ENCODE results near the gene DCST2. TPM values are rescaled to one million over a fixed set of nuclear protein-coding genes. Genes with fewer than 3 reads are reported as not detected.

The DCST2 gene
- total RNA-seq, 2 experiments from 2014 or later = 0.46 to 0.67 TPM

DNA sequence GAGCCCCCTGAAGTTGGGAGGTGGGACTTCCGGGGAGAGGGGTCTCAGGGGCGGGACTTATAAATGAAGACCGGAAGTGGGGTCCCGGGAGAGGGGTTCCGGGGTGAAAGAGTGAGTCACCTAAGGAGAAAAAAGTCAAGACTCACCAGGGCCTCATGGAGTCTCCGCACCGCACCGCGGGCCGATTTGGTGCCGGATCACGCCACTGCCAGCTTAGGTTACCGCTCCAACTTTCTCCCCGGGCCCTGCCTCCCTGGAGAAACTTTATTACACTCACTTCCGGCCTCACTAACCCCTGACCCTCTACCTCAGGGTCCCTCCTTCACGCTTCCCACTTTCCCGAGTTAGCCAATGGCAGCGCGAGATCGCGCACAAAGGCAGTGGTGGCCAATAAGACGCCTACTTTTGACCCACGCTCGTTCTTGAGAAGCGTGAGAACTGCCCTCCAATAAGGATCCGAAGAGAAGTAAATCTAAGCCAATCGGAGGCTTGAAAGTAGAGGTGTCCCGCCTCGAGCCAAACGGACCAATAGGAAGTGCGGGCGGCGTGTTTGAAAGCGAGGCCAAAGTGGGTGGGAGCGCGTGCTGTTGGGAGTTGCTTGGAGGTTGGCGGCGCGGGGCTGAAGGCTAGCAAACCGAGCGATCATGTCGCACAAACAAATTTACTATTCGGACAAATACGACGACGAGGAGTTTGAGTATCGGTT, 59.3 kb downstream of the DCST2 start, which contains the start of gene CKS1B:
TSS of gene CKS1B (plus strand) at position 580 of the 706 bp plus-strand sequence. CDS start at position 645, 65 bp downstream.
- no peaks in the 10 kb centered on the region for H3K9me3 Mint-ChIP-seq (ENCODE audit: low read depth)
- no peaks in the 10 kb centered on the region for H3K27me3 Mint-ChIP-seq
- H3K4me1 Mint-ChIP-seq = peaks cover 30% of the 10 kb centered on the region
- ATAC-seq (peak; percentile 86), DNase-seq (peak; percentile 98)
- intact Hi-C loops (cut with DNase I, micrococcal nuclease) = loop anchor here (1.0 to 10.0 kb wide), 19 partner anchors 9 to 789 kb away; partner anchors contain the start of genes FLAD1 (in 2 of the 2), UBE2Q1 (in 2 of the 2), ADAM15 (in 1 of the 2) and ADAR (in 1 of the 2)
- CTCF ChIA-PET = interaction anchor here (0.5 to 2.9 kb wide), 10 partner anchors 13 to 1472 kb away, joined by 3 to 15 read pairs (median 3); partner anchors contain the start of genes ADAM15, PBXIP1 and PYGO2
- POLR2A ChIA-PET = interaction anchor here (0.6 to 2.3 kb wide), 11 partner anchors 9 to 640 kb away, joined by 3 to 12 read pairs (median 5); partner anchors contain the start of genes LENEP, PMVK and PYGO2
- peaks cover 25% of the 10 kb centered on the region for H3K36me3 Mint-ChIP-seq (ENCODE audit: low read depth)
- H3K27ac Mint-ChIP-seq = no peak within 1 kb of the TSS
- no peak within 1 kb of the TSS for H3K4me3 Mint-ChIP-seq

GRCh38 chr1:154973344-154974101, 60.1 kb downstream of the DCST2 start:
- ATAC-seq = peak; percentile 30
- DNase-seq = peak; percentile 98
- H3K4me1 Mint-ChIP-seq = peaks cover 34% of the 10 kb centered on the region
- intact Hi-C loops (cut with DNase I, micrococcal nuclease) = loop anchor here (1.0 to 10.0 kb wide), 19 partner anchors 10 to 789 kb away; partner anchors contain the start of genes FLAD1 (in 2 of the 2), PYGO2 (in 2 of the 2), UBE2Q1 (in 2 of the 2) and ADAM15 (in 1 of the 2)
- no peaks in the 10 kb centered on the region for H3K9me3 Mint-ChIP-seq (ENCODE audit: low read depth)
- ChIA-PET CTCF (interaction anchor here (0.6 to 2.9 kb wide), 10 partner anchors 12 to 198 kb away, joined by 3 to 15 read pairs (median 3); partner anchors contain the start of genes ADAM15, PBXIP1 and PYGO2), POLR2A (interaction anchor here (0.6 to 2.3 kb wide), 14 partner anchors 8 to 639 kb away, joined by 3 to 12 read pairs (median 4); partner anchors contain the start of genes FLAD1, LENEP, PBXIP1 and PMVK)
- H3K4me3 Mint-ChIP-seq = no peak overlapping the region
- no peaks in the 10 kb centered on the region for H3K27me3 Mint-ChIP-seq
- no peak overlapping the region for H3K27ac Mint-ChIP-seq
- H3K36me3 Mint-ChIP-seq (ENCODE audit: low read depth) = peaks cover 25% of the 10 kb centered on the region

GRCh38 chr1:154972517-154973343, 60.9 kb downstream of the DCST2 start:
- ATAC-seq (no peak), DNase-seq (no peak)
- Mint-ChIP-seq H3K27me3 (no peaks in the 10 kb centered on the region), H3K36me3 (ENCODE audit: low read depth) (peaks cover 23% of the 10 kb centered on the region), H3K4me1 (peaks cover 37% of the 10 kb centered on the region), H3K9me3 (ENCODE audit: low read depth) (no peaks in the 10 kb centered on the region), H3K27ac (no peak overlapping the region), H3K4me3 (no peak overlapping the region)
- POLR2A ChIA-PET = interaction anchor here (0.6 to 2.3 kb wide), 5 partner anchors 17 to 64 kb away, joined by 3 to 12 read pairs (median 4); partner anchors contain the start of genes PBXIP1 and PMVK
- intact Hi-C loops (cut with DNase I, micrococcal nuclease) = loop anchor here in 1 of 2 experiments (1.0 to 10.0 kb wide), 3 partner anchors 11 to 788 kb away; partner anchors contain the start of genes DAP3, PYGO2 and YY1AP1
- CTCF ChIA-PET = interaction anchor here (0.9 to 2.9 kb wide), 8 partner anchors 8 to 119 kb away, joined by 3 to 12 read pairs (median 3); partner anchors contain the start of genes ADAM15 and PMVK

DNA sequence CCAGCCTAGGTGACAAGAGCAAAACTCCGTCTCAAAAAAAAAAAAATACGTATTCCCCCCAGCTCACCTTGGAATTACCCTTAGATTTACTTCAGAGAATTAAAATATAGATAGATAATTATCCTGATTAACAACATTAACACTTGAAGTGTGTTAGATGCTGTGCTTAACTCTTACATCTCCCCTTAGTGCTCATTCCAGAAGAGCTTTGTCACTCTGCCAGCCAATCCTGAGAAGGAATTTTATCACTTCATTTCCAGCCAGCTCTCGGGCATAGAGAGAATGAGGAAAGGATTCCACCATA, 61.4 kb downstream of the DCST2 start:
- Mint-ChIP-seq H3K9me3 (ENCODE audit: low read depth) (no peaks in the 10 kb centered on the region), H3K27me3 (no peaks in the 10 kb centered on the region), H3K4me3 (no peak overlapping the region), H3K4me1 (peaks cover 34% of the 10 kb centered on the region), H3K27ac (no peak overlapping the region), H3K36me3 (ENCODE audit: low read depth) (peaks cover 22% of the 10 kb centered on the region)
- POLR2A ChIA-PET = interaction anchor here (0.6 to 1.2 kb wide), 3 partner anchors 11 to 64 kb away, joined by 3 to 4 read pairs (median 3); partner anchors contain the start of gene FLAD1
- intact Hi-C loops (cut with DNase I, micrococcal nuclease) = loop anchor here in 1 of 2 experiments (10.0 kb wide), 2 partner anchors 713 to 787 kb away; partner anchors contain the start of genes DAP3 and YY1AP1
- DNase-seq = no peak
- no peak for ATAC-seq
- CTCF ChIA-PET = interaction anchor here (0.7 to 2.4 kb wide), 6 partner anchors 9 to 372 kb away, joined by 3 to 12 read pairs (median 3); partner anchors contain the start of gene PMVK

- H3K9me3 Mint-ChIP-seq (ENCODE audit: low read depth) = no peaks in the 10 kb centered on the region
- H3K4me1 Mint-ChIP-seq = peaks cover 34% of the 10 kb centered on the region
- H3K27me3 Mint-ChIP-seq = no peaks in the 10 kb centered on the region
- DNase-seq (no peak), ATAC-seq (no peak)
- ChIA-PET POLR2A (interaction anchor here (0.6 to 1.2 kb wide), 3 partner anchors 11 to 63 kb away, joined by 3 to 4 read pairs (median 3); partner anchors contain the start of gene FLAD1), CTCF (interaction anchor here (0.6 to 2.4 kb wide), 7 partner anchors 9 to 371 kb away, joined by 3 to 12 read pairs (median 3); partner anchors contain the start of genes EFNA4, PMVK and PYGO2)
- H3K27ac Mint-ChIP-seq = peak overlapping the region; percentile 82
- peak overlapping the region; percentile 7 for H3K4me3 Mint-ChIP-seq
- intact Hi-C loops (cut with DNase I, micrococcal nuclease) = loop anchor here in 1 of 2 experiments (10.0 kb wide), 2 partner anchors 713 to 787 kb away; partner anchors contain the start of genes DAP3 and YY1AP1
- H3K36me3 Mint-ChIP-seq (ENCODE audit: low read depth) = peaks cover 25% of the 10 kb centered on the region
These were observed 62.1 kb downstream of the DCST2 start for GRCh38 chr1:154971341-154971998.

DNA sequence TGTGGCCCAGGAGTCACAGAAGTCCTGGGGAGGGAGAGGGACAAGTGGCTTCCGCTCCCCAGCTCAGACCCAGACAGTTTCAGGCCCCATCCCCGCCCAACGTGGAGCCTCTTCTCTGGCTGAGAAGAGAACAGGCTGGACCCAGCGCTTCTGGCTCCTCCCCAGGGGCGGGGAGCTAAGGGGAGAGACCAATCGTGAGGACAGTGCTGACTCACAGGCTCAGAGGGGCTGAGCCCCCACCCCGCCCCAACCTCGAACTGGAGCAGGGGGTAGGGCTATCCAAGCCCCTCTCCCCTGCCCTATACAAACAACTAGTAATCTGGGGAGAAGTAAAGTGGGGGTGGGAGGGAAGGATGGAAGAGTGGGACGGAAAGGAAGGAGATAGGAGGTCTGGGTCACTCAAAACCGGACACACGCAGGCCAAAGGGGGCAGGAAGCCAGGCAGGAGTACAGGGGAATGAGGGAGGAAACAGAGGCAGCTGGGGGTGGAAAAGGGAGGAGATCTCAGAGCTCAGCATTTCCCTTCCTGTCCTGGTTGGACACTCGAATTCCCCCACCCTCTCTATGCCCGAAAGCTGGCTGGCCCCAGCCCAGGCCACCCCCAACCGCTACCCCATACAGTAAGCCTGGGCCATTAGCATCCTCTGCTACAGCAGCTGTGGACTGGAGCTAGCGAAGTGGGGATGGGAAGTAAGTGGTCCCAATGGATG, 62.8 kb downstream of the DCST2 start, which contains the start of gene SHC1:
TSS of gene SHC1 (minus strand) at position 117 of the 710 bp plus-strand sequence. CDS start 221 bp downstream, outside the sequence.
- Mint-ChIP-seq H3K36me3 (ENCODE audit: low read depth) (peaks cover 22% of the 10 kb centered on the region), H3K27me3 (no peaks in the 10 kb centered on the region), H3K9me3 (ENCODE audit: low read depth) (no peaks in the 10 kb centered on the region), H3K27ac (peak within 1 kb of the TSS; percentile 82), H3K4me3 (peak within 1 kb of the TSS; percentile 7), H3K4me1 (peaks cover 34% of the 10 kb centered on the region)
- ATAC-seq = no peak
- CTCF ChIA-PET = interaction anchor here (0.5 to 2.4 kb wide), 6 partner anchors 9 to 1047 kb away, joined by 3 to 12 read pairs (median 4); partner anchors contain the start of genes EFNA4 and PYGO2
- POLR2A ChIA-PET = interaction anchor here (0.6 to 1.2 kb wide), 4 partner anchors 12 to 365 kb away, joined by 3 to 5 read pairs (median 3); partner anchors contain the start of genes FLAD1 and PBXIP1
- peak; percentile 74 for DNase-seq
- intact Hi-C loops (cut with DNase I, micrococcal nuclease) = loop anchor here in 1 of 2 experiments (10.0 kb wide), 2 partner anchors 714 to 786 kb away; partner anchors contain the start of genes DAP3 and YY1AP1

DNA sequence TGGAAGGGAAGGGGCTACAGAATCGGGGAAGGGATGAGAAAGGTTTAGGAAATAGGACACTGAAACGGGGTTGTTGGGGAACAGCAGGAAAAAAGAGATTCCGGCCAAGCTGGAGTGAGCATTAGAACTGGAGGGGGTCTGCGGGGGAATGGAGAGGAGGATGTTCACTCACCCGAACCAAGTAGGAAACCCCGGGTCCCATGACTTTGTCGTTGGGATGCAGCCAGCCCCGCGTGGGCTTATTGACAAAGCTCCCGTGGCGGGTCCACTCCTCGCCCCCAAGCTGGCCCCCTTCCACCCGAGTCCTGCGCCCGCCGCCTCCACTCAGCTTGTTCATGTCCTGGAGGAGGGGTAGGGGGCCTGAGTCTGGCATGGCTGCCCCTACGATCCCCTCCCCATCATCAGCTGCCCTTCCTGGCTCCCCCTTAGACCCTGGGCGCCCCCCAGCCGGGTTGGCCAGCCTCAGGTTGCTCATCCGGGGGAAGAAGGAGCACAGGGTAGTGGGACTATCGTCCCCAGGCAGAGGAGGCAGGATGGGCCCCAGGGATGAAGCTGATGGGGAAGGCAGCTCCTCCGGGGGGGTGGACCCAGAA, 63.6 kb downstream of the DCST2 start:
- ChIA-PET POLR2A (interaction anchor here (1.1 to 1.2 kb wide), 2 partner anchors 14 to 29 kb away, joined by 5 read pairs; no protein-coding TSS in a partner anchor), CTCF (interaction anchor here (0.6 to 2.4 kb wide), 5 partner anchors 14 to 1044 kb away, joined by 3 to 12 read pairs (median 5); partner anchors contain the start of gene PBXIP1)
- H3K4me1 Mint-ChIP-seq = peaks cover 34% of the 10 kb centered on the region
- DNase-seq (no peak), ATAC-seq (no peak)
- peaks cover 31% of the 10 kb centered on the region for H3K36me3 Mint-ChIP-seq (ENCODE audit: low read depth)
- H3K27ac Mint-ChIP-seq = peak overlapping the region; percentile 67
- no peaks in the 10 kb centered on the region for H3K9me3 Mint-ChIP-seq (ENCODE audit: low read depth)
- H3K27me3 Mint-ChIP-seq = no peaks in the 10 kb centered on the region
- H3K4me3 Mint-ChIP-seq = no peak overlapping the region
- intact Hi-C loops (cut with DNase I, micrococcal nuclease) = loop anchor here in 1 of 2 experiments (10.0 kb wide), 2 partner anchors 715 to 785 kb away; partner anchors contain the start of genes DAP3 and YY1AP1

DNA sequence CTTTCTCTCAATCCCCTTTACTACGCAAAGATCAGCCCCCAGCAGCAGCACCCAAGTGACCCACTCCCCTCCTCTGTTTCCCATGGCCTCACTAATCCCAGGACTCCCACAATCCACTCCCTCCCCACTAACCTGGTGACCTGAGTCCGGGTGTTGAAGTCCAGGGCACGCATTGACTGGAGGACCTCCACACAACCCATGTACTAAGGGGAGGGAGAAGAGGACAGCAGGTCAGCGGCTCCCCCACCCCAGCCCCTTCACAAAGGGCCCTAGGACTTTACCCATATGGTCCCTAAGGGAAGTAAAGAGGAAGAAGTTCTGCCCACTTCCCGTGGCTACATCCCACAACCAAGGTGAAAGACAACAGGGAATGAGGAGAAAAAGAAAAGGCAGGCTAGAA, 64.3 kb downstream of the DCST2 start:
- Mint-ChIP-seq H3K36me3 (ENCODE audit: low read depth) (peaks cover 36% of the 10 kb centered on the region), H3K4me1 (peaks cover 34% of the 10 kb centered on the region), H3K27me3 (no peaks in the 10 kb centered on the region), H3K9me3 (ENCODE audit: low read depth) (no peaks in the 10 kb centered on the region), H3K4me3 (no peak overlapping the region), H3K27ac (peak overlapping the region; percentile 67)
- ChIA-PET POLR2A (interaction anchor here (1.2 kb wide), 1 partner anchor 13 kb away, joined by 5 read pairs; no protein-coding TSS in a partner anchor), CTCF (interaction anchor here (0.6 to 1.1 kb wide), 4 partner anchors 13 to 1043 kb away, joined by 3 to 6 read pairs (median 3); partner anchors contain the start of gene PBXIP1)
- no peak for ATAC-seq
- no peak for DNase-seq
- intact Hi-C loops (cut with DNase I, micrococcal nuclease) = no loop called here

All from activated CD4-positive, alpha-beta T cell treated with anti-CD3 and anti-CD28 coated beads for 36 hours (primary cell).